OCI-LY7 (cell line): ENCODE data around the gene GPR22. TPM values are rescaled to one million over a fixed set of nuclear protein-coding genes. Genes with fewer than 3 reads are reported as not detected.

Source experiments
- BruUV-seq: library from RNA; stranded (reverse); fragments of 400-500 nt; replicated peaks from 2 replicates; lab custom pipeline; 2021; lab: Mats Ljungman, UMichigan
- CTCF ChIA-PET: fragments of 300-600 bp; sonication (Branson Sonifier 250); formaldehyde crosslinking; loops from one replicate; lab custom pipeline; 2022; ENCODE audit warnings: antibody characterized with exemption; ENCODE audit not compliant: unreplicated experiment; lab: Charles Lee
- POLR2A ChIA-PET: fragments of 300-600 bp; sonication (Branson Sonifier 250); formaldehyde crosslinking; loops from one replicate; lab custom pipeline; 2022; ENCODE audit warnings: antibody characterized with exemption; lab: Charles Lee
- DNase-seq: peaks from one replicate; pipeline ENCODE4 v3.0.0-alpha.2; 2015; ENCODE audit warnings: low spot score
- H2AFZ ChIP-seq: fragments of 200-600 bp; sonication (generic), shearing (Covaris generic); 2 replicates; pipeline ENCODE4 v1.6.1; 2014; ENCODE audit warnings: mild to moderate bottlenecking, antibody characterized with exemption, low read length, moderate library complexity
- H3K27ac ChIP-seq: fragments of 200-600 bp; sonication (generic); 2 replicates; pipeline ENCODE4 v1.5.1; 2014; ENCODE audit warnings: mixed run types, low read depth, mild to moderate bottlenecking, moderate library complexity, low read length, inconsistent platforms; ENCODE audit not compliant: poor library complexity, severe bottlenecking
- H3K36me3 ChIP-seq: fragments of 200-600 bp; sonication (generic); 2 replicates; pipeline ENCODE4 v1.6.1; 2014; ENCODE audit warnings: mild to moderate bottlenecking, antibody characterized with exemption, low read length, moderate library complexity, mixed read lengths; ENCODE audit not compliant: insufficient read depth
- H3K4me1 ChIP-seq: fragments of 200-600 bp; sonication (generic); 2 replicates; pipeline ENCODE4 v1.5.1; 2014; ENCODE audit warnings: mild to moderate bottlenecking, low read length; ENCODE audit not compliant: insufficient read depth, poor library complexity, severe bottlenecking
- H3K4me2 ChIP-seq: fragments of 200-600 bp; sonication (generic); 2 replicates; pipeline ENCODE4 v1.6.1; 2014; ENCODE audit warnings: mild to moderate bottlenecking, low read length
- H3K4me3 ChIP-seq: fragments of 200-600 bp; sonication (generic); 2 replicates; pipeline ENCODE4 v1.5.1; 2014; ENCODE audit warnings: mild to moderate bottlenecking, low read depth, low read length; ENCODE audit not compliant: poor library complexity, severe bottlenecking
- H3K79me2 ChIP-seq: fragments of 200-600 bp; sonication (generic); 2 replicates; pipeline ENCODE4 v1.6.1; 2016; ENCODE audit warnings: low read depth, mild to moderate bottlenecking, low read length, moderate library complexity, mixed read lengths; ENCODE audit not compliant: insufficient read depth
- H3K9me2 ChIP-seq: fragments of 200-600 bp; sonication (generic); 2 replicates; pipeline ENCODE4 v1.6.1; 2016; ENCODE audit warnings: mild to moderate bottlenecking, low read length, mixed read lengths; ENCODE audit not compliant: insufficient read depth
- H3K9me3 ChIP-seq: fragments of 200-600 bp; sonication (generic); 2 replicates; pipeline ENCODE4 v1.6.1; 2014; ENCODE audit warnings: mild to moderate bottlenecking, mixed run types, low read length, mixed read lengths
- H4K20me1 ChIP-seq: fragments of 200-600 bp; sonication (generic); 2 replicates; pipeline ENCODE4 v1.6.1; 2014; ENCODE audit warnings: mild to moderate bottlenecking, antibody characterized with exemption, low read length, moderate library complexity, mixed read lengths; ENCODE audit not compliant: insufficient read depth
- CTCF ChIP-seq: fragments of 200-600 bp; sonication (generic); conservative IDR thresholded peaks from 2 replicates; pipeline ENCODE4 v1.5.1; 2014; ENCODE audit warnings: mild to moderate bottlenecking, antibody characterized with exemption, low read length, moderate library complexity, mixed read lengths
- EZH2phosphoT487 ChIP-seq: fragments of 200-600 bp; sonication (generic); IDR thresholded peaks from 2 replicates; pipeline ENCODE4 v1.6.1; 2018; ENCODE audit warnings: low read depth, borderline replicate concordance, mild to moderate bottlenecking, mixed run types, antibody characterized with exemption, low read length, moderate library complexity, mixed read lengths
- intact Hi-C: fragments of 100-400 bp; cut with micrococcal nuclease; formaldehyde crosslinking; loops from one replicate; pipeline ENCODE4 v1.10.0; 2022; ENCODE audit not compliant: unreplicated experiment
- total RNA-seq, 2 experiments: library from RNA; depleted of rRNA in 1 of 2; stranded (reverse); fragments of >200 nt in 1 of 2; shearing (Covaris generic) in 1 of 2; gene quantifications; 2 replicates each; pipeline ENCODE4 v1.2.3, GENCODE V29; 2014 to 2022

GPR22 gene
- total RNA-seq, 2 experiments from 2014 or later: not detected

DNA sequence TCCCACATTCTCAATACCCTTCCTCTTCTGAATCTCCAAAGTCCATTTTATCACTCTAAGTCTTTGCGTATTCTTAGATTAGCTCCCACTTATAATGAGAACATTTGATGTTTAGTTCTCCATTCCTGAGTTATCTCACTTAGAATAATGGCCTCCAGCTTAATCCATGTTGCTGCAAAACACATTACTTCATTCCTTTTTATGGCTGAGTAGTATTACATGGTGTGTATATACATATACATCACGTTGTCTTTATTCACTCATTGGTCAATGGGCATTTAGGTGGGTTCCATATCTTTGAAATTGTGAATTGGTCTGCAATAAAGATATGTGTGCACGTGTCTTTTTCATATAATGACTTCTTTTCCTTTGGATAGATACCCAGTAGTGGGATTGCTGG, 32.3 kb downstream of the GPR22 start:
- Histone ChIP-seq H3K4me3 (no peak overlapping the region), H3K9me3 (no peaks in the 10 kb centered on the region), H3K27ac (no peak overlapping the region), H3K36me3 (no peaks in the 10 kb centered on the region), H3K79me2 (0 out of 2 replicates have a peak, but pooled peaks cover 4% of the 10 kb centered on the region), H4K20me1 (no peaks in the 10 kb centered on the region), H3K4me2 (no peak overlapping the region), H3K4me1 (no peaks in the 10 kb centered on the region), H3K9me2 (no peaks in the 10 kb centered on the region), H2AFZ (no peak overlapping the region)
- ChIA-PET CTCF (no interaction called here), POLR2A (interaction anchor here (0.6 to 1.9 kb wide), 4 partner anchors 10 to 1254 kb away, joined by 3 to 6 read pairs (median 4); no protein-coding TSS in a partner anchor)
- TF ChIP-seq EZH2phosphoT487: no peak
- no peak for TF ChIP-seq CTCF
- intact Hi-C loops: no loop called here
- BruUV-seq: no TSS peak
- no peak for DNase-seq

DNA sequence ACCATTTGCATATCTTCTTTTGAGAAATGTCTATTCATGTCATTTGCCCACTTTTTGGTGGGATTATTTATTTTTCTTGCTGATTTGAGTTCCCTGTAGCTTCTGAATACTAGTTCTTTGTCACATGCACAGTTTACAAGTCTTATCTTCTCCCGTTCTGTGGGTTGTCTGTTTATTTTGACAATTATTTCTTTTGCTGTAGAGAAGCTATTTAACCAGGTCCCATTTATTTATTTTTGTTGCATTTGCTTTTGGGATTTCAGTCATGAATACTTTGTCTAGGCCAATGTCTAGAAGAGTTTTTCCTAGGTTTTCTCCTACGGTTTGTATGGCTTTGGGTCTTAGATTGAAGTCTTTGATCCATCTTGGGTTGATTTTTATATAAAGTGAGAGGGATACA, 32.9 kb downstream of the GPR22 start:
- intact Hi-C loops: no loop called here

More for the DNA sequence above, 32.9 kb downstream of the GPR22 start:
- Histone ChIP-seq H3K4me2 (no peak overlapping the region), H3K79me2 (0 out of 2 replicates have a peak, but pooled peaks cover under 1% of the 10 kb centered on the region), H3K9me2 (no peaks in the 10 kb centered on the region), H4K20me1 (no peaks in the 10 kb centered on the region), H3K36me3 (no peaks in the 10 kb centered on the region), H2AFZ (no peak overlapping the region), H3K4me3 (no peak overlapping the region), H3K9me3 (no peaks in the 10 kb centered on the region), H3K27ac (no peak overlapping the region), H3K4me1 (no peaks in the 10 kb centered on the region)
- TF ChIP-seq EZH2phosphoT487 (no peak), CTCF (no peak)
- ChIA-PET CTCF (no interaction called here), POLR2A (no interaction called here)
- BruUV-seq: no TSS peak
- no peak for DNase-seq
